Measurements from ENCODE around the gene DPEP1. TPM values are rescaled to one million over a fixed set of nuclear protein-coding genes. Genes with fewer than 3 reads are reported as not detected.
A peak's percentile ranks its signal among the peaks of the same experiment; 100 is the strongest.

DPEP1 gene
- total RNA-seq, 4 donors from 2014 or later: 1.1 TPM; not detected in 3

- DNase-seq (ENCODE audit: low spot score) (no peak), ATAC-seq (ENCODE audit: low FRiP score) (no peak)
- no peak for TF ChIP-seq CTCF (IDR thresholded peaks at IDR 0.05)
Observed at GRCh38 chr16:89613954-89614459, 565 bp downstream of the DPEP1 start.

DNA sequence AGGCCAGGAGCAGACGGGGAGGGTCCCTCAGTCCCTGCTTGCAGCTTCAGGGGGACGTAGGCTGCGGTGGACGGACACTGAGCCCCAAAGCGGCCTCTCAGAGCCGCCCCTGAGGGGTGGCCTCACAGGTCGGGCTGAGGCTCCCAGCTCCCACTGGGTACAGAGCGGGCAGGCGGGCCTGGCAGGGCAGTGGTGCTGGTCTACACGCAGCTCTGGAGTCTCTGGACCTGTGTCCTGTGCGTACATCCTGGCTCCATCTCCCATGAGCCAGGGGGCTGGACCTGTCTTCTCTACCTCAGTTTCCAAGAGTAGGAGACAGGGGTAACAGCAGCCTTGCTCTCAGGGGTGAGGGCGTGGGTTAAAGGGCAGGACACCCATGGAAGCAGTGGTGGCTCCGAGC lies 1.7 kb downstream of the DPEP1 start:
- ATAC-seq (ENCODE audit: low FRiP score) (no peak), DNase-seq (ENCODE audit: low spot score) (no peak)
- no peak for TF ChIP-seq CTCF (IDR thresholded peaks at IDR 0.05)

DNA sequence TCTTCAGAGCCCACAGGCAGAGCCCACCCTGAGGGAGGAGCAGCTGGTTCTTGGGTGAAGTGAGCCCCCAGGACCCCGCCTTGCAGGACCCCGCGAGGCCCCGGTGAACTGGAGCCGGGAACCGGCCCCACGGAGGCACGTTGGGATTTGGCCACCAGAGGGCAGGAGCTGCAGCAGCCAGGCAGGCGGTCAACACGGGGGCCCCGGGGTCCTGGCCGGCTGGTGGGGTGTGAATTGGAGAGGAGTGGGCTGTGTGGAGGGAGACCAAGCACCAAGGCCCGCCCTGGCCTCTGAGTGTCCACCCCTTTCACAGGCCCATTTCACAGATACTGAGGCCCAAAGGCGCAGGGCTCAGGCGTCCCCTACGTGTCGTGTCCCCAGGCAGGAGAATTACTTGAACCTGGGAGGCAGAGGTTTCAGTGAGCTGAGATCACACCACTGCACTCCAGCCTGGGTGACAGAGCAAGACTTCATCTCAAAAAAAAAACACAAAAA lies 2.2 kb downstream of the DPEP1 start:
- DNase-seq (ENCODE audit: low spot score) (no peak), ATAC-seq (ENCODE audit: low FRiP score) (no peak)
- TF ChIP-seq CTCF (IDR thresholded peaks at IDR 0.05): peak in 1 of 3 donors; percentile 11

- TF ChIP-seq CTCF (IDR thresholded peaks at IDR 0.05): no peak
- ATAC-seq (ENCODE audit: low FRiP score) (no peak), DNase-seq (ENCODE audit: low spot score) (no peak)
Observed at GRCh38 chr16:89616623-89617022, 3.2 kb downstream of the DPEP1 start.

DNA sequence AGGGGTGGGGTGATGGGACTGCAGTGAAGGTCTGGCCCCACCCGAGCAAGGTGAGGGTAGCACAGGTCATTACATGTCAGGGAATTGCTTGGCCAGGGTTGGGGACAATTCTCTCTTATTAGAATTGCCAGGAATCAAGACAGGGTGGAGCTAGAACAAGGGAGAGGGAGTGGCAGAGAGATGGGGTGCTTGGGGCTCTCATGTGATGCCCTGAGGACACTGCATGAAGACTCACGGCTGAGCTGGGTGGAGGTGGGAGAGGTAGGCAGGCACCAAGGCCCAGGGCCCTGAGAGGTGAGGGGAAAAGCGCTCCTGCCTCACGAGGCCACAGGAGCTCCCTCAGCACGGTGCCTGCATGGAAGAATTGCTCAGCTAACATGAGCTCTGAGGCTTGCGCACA lies 3.6 kb downstream of the DPEP1 start:
- no peak for ATAC-seq (ENCODE audit: low FRiP score)
- DNase-seq (ENCODE audit: low spot score): no peak
- TF ChIP-seq CTCF (IDR thresholded peaks at IDR 0.05): no peak

DNA sequence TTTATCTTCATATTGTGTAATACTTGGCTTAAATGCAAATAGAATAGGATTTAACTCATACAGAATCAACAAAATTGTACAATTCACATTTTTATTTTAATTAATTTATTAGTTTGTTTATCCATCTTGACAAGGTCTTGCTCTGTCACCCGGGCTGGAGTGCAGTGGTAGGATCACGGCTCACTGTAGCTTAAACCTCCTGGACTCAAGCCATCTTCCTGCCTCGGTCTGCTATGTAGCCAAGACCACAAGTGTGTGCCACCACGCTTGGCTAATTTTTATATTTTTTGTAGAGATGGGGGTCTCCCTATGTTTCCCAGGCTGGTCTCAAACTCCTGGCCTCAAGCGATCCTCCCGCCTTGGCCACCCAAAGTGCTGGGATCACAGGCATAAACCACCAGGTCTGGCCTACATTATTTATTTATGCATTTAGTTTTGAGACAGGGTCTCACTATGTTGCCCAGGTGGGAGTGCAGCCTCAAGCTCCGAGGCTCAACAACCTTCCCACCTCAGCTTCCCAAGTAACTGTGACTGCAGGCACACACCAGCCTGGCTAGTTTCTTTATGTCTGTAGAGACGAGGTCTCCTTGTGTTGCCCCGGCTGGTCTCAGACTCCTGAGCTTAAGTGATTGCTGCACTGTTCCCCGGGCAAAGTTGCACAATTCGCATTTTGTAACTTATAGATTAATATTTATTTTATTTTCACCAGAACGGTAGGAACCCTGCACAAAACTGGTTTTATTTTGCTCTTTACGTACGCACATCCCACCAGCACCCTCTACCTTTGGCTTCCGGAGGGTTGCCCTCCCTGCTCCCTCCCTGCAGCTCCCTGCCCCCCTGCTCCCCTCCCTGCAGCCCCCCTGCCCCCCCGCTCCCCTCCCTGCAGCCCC lies 4.9 kb downstream of the DPEP1 start:
- DNase-seq (ENCODE audit: low spot score) (no peak), ATAC-seq (ENCODE audit: low FRiP score) (no peak)
- TF ChIP-seq CTCF (IDR thresholded peaks at IDR 0.05): no peak

GRCh38 chr16:89619840-89620239 lies 6.4 kb downstream of the DPEP1 start:
- no peak for DNase-seq (ENCODE audit: low spot score)
- no peak for ATAC-seq (ENCODE audit: low FRiP score)
- no peak for TF ChIP-seq CTCF (IDR thresholded peaks at IDR 0.05)
